ENCODE data around the gene GPR183.
"Not testable (repeated sequence)": the region's sequence is repeated elsewhere in the genome, so short reads cannot be mapped to it uniquely, and the experiment has no call there.

Gene GPR183

GRCh38 chr13:99265821-99266426 is 41.3 kb downstream of the GPR183 start:
- peak; percentile 78 for DNase-seq

GRCh38 chr13:99265162-99265800 is 41.9 kb downstream of the GPR183 start:
- no peak for DNase-seq

- DNase-seq = no peak
Observed at GRCh38 chr13:99264051-99264450, 43.1 kb downstream of the GPR183 start.

GRCh38 chr13:99263126-99263785 is 43.9 kb downstream of the GPR183 start:
- no peak for DNase-seq

- DNase-seq = no peak
Observed at GRCh38 chr13:99261059-99261458, 46.1 kb downstream of the GPR183 start.

GRCh38 chr13:99260216-99260615 is 47.0 kb downstream of the GPR183 start:
- no peak for DNase-seq

GRCh38 chr13:99258946-99259345 is 48.3 kb downstream of the GPR183 start:
- DNase-seq = peak; percentile 58

GRCh38 chr13:99258210-99258860 is 48.9 kb downstream of the GPR183 start, which contains the start of gene GPR18:
Gene GPR18, minus strand, starts transcription at chr13:99258379. Its CDS starts 2,507 bp downstream, at chr13:99255872.
- peak; percentile 68 for DNase-seq

GRCh38 chr13:99257291-99257690 is 49.9 kb downstream of the GPR183 start:
- DNase-seq = no peak

- DNase-seq = no peak
Observed at GRCh38 chr13:99256709-99257108, 50.5 kb downstream of the GPR183 start.

- no peak for DNase-seq
Observed at GRCh38 chr13:99256283-99256682, 50.9 kb downstream of the GPR183 start.

- DNase-seq = no peak
Observed at GRCh38 chr13:99255271-99255670, 51.9 kb downstream of the GPR183 start.

- DNase-seq = no peak
Observed at GRCh38 chr13:99254830-99255229, 52.4 kb downstream of the GPR183 start.

- no peak for DNase-seq
Observed at GRCh38 chr13:99251921-99252320, 55.3 kb downstream of the GPR183 start.

GRCh38 chr13:99250982-99251825 is 56.0 kb downstream of the GPR183 start:
- DNase-seq = no peak

- not testable (repeated sequence) for DNase-seq
Observed at GRCh38 chr13:99249606-99250005, 57.6 kb downstream of the GPR183 start.

- DNase-seq = not testable (repeated sequence)
Observed at GRCh38 chr13:99249178-99249577, 58.0 kb downstream of the GPR183 start.

GRCh38 chr13:99246100-99246499 is 61.1 kb downstream of the GPR183 start:
- no peak for DNase-seq

Measured in CD4-positive, alpha-beta T cell treated with Interleukin-21 for 1 hour (primary cell).